CD4-positive, alpha-beta memory T cell (primary cell): ENCODE measurements around the gene TRH. TPM values are rescaled to one million over a fixed set of nuclear protein-coding genes. Genes with fewer than 3 reads are reported as not detected.

Source experiments
- CTCF ChIA-PET: fragments of 350-600 bp; sonication (Branson Sonifier 250); formaldehyde crosslinking; loops from one replicate; lab custom pipeline; 2021; ENCODE audit warnings: inconsistent platforms; ENCODE audit not compliant: partially characterized antibody; lab: Charles Lee
- POLR2A ChIA-PET: fragments of 350-600 bp; sonication (Branson Sonifier 250); formaldehyde crosslinking; loops from one replicate; lab custom pipeline; 2021; ENCODE audit not compliant: partially characterized antibody; lab: Charles Lee
- DNase-seq, 5 donors: peaks; one replicate each; pipeline versions ENCODE4 v3.0.0 to v3.0.0-alpha.2; 2020 to 2022; ENCODE audit warnings: mixed read lengths in 1 of 5
- H3K27ac ChIP-seq: one replicate; pipeline ENCODE4 v1.7.0; 2013; ENCODE audit warnings: low read depth, low read length
- H3K27me3 ChIP-seq: 2 replicates; pipeline ENCODE4 v1.7.0; 2013; ENCODE audit warnings: mild to moderate bottlenecking, low read length, moderate library complexity; ENCODE audit not compliant: insufficient read depth
- H3K36me3 ChIP-seq: 2 replicates; pipeline ENCODE4 v1.7.0; 2013; ENCODE audit warnings: mild to moderate bottlenecking, low read length, moderate library complexity; ENCODE audit not compliant: insufficient read depth
- H3K4me1 ChIP-seq: 2 replicates; pipeline ENCODE4 v1.7.0; 2013; ENCODE audit warnings: mild to moderate bottlenecking, low read length, moderate library complexity; ENCODE audit not compliant: insufficient read depth
- H3K4me3 ChIP-seq, 2 donors: one replicate each; pipeline ENCODE4 v1.7.0; 2013; ENCODE audit warnings: low read length in 2 of 2, mild to moderate bottlenecking in 1 of 2
- H3K9me3 ChIP-seq, 2 donors: one replicate each; pipeline ENCODE4 v1.7.0; 2013; ENCODE audit warnings: low read length in 2 of 2, control low read depth in 1 of 2; ENCODE audit not compliant: control insufficient read depth in 1 of 2
- H3K27ac Mint-ChIP-seq, 7 donors: one replicate each; pipeline ENCODE4 v1.8.0; 2020 to 2021; ENCODE audit warnings: mixed read lengths in 7 of 7, mild to moderate bottlenecking in 6 of 7, inconsistent platforms in 3 of 7, moderate library complexity in 3 of 7
- H3K27me3 Mint-ChIP-seq, 2 donors: one replicate each; pipeline ENCODE4 v1.8.0; 2020 to 2021; ENCODE audit warnings: mixed read lengths in 2 of 2
- H3K36me3 Mint-ChIP-seq, 2 donors: one replicate each; pipeline ENCODE4 v1.8.0; 2020 to 2021; ENCODE audit warnings: mixed read lengths in 2 of 2, inconsistent platforms in 1 of 2, mild to moderate bottlenecking in 1 of 2
- H3K4me1 Mint-ChIP-seq, 4 donors: one replicate each; pipeline ENCODE4 v1.8.0; 2020 to 2021; ENCODE audit warnings: mixed read lengths in 4 of 4, mild to moderate bottlenecking in 1 of 4
- H3K4me3 Mint-ChIP-seq, 8 donors: one replicate each; pipeline ENCODE4 v1.8.0; 2020 to 2021; ENCODE audit warnings: mixed read lengths in 8 of 8, mild to moderate bottlenecking in 7 of 8, moderate library complexity in 6 of 8, inconsistent platforms in 3 of 8
- H3K9me3 Mint-ChIP-seq, 8 donors: one replicate each; pipeline ENCODE4 v1.8.0; 2020 to 2021; ENCODE audit warnings: mixed read lengths in 8 of 8, mild to moderate bottlenecking in 5 of 8, inconsistent platforms in 3 of 8, moderate library complexity in 1 of 8
- intact Hi-C: fragments of 100-400 bp; cut with micrococcal nuclease; formaldehyde crosslinking; loops from one replicate; pipeline ENCODE4 v1.15.1; 2023
- polyA plus RNA-seq, 2 donors: library from polyadenylated mRNA; unstranded; fragments of 300-500 nt; fragmentation: Illumina TruSeq; gene quantifications; one replicate each; pipeline ENCODE4 v1.2.3, GENCODE V29; 2021
- total RNA-seq, 2 experiments: library from RNA; stranded (reverse); gene quantifications; one replicate each; pipeline ENCODE4 v1.2.3, GENCODE V29; 2021

The TRH gene
- total RNA-seq: not detected
- not detected for polyA plus RNA-seq

- no peaks in the 10 kb centered on the region for H3K9me3 ChIP-seq
- peaks cover 40 to 46% of the 10 kb centered on the region in 2 donors for H3K27me3 Mint-ChIP-seq
- peaks cover 8% of the 10 kb centered on the region for H3K4me1 ChIP-seq
- peak within 1 kb of the TSS in 1 of 2 donors; percentile 28 for H3K4me3 ChIP-seq
- DNase-seq: no peak
- no peaks in the 10 kb centered on the region for H3K9me3 Mint-ChIP-seq
- peak within 1 kb of the TSS; percentile 75 to 88 (median 82) for H3K4me3 Mint-ChIP-seq
- intact Hi-C loops: no loop called here
- H3K4me1 Mint-ChIP-seq: peaks cover 5 to 8% (median 6%) of the 10 kb centered on the region in 4 donors
- no peaks in the 10 kb centered on the region for H3K36me3 ChIP-seq
- CTCF ChIA-PET: no interaction called here
- peaks cover 8% of the 10 kb centered on the region for H3K27me3 ChIP-seq
- H3K27ac Mint-ChIP-seq: peak within 1 kb of the TSS in 1 of 7 donors; percentile 11
- no peak within 1 kb of the TSS for H3K27ac ChIP-seq
- no peaks in the 10 kb centered on the region for H3K36me3 Mint-ChIP-seq
- POLR2A ChIA-PET: no interaction called here
Measured at GRCh38 chr3:129974564-129974832, at the start of gene TRH. Gene TRH (plus strand): TSS chr3:129974720. CDS start chr3:129975817, 1,097 bp downstream.

- H3K36me3 Mint-ChIP-seq: peaks cover 4 to 14% of the 10 kb centered on the region in 2 donors
- H3K27me3 Mint-ChIP-seq: peaks cover 6 to 10% of the 10 kb centered on the region in 2 donors
- ChIA-PET CTCF (interaction anchor here (0.7 to 1.3 kb wide), 2 partner anchors 15 to 434 kb away, joined by 3 to 4 read pairs; no protein-coding TSS in a partner anchor), POLR2A (no interaction called here)
- DNase-seq: no peak
- intact Hi-C loops: no loop called here
- peaks cover 0 to 8% of the 10 kb centered on the region in 2 donors for H3K9me3 ChIP-seq
- H3K4me3 ChIP-seq: no peak overlapping the region
- no peak overlapping the region for H3K27ac Mint-ChIP-seq
- no peak overlapping the region for H3K27ac ChIP-seq
- H3K36me3 ChIP-seq: no peaks in the 10 kb centered on the region
- no peak overlapping the region for H3K4me3 Mint-ChIP-seq
- H3K4me1 Mint-ChIP-seq: no peaks in the 10 kb centered on the region
- no peaks in the 10 kb centered on the region for H3K4me1 ChIP-seq
- no peaks in the 10 kb centered on the region for H3K27me3 ChIP-seq
- peaks cover 3 to 57% (median 34%) of the 10 kb centered on the region in 8 donors for H3K9me3 Mint-ChIP-seq
Measured at GRCh38 chr3:129927072-129927471, 47.4 kb upstream of the TRH start.

- Histone ChIP-seq H3K9me3 (peaks cover 0 to 8% of the 10 kb centered on the region in 2 donors), H3K4me3 (no peak overlapping the region), H3K27ac (no peak overlapping the region), H3K27me3 (no peaks in the 10 kb centered on the region), H3K4me1 (no peaks in the 10 kb centered on the region), H3K36me3 (no peaks in the 10 kb centered on the region)
- H3K27me3 Mint-ChIP-seq: peaks cover 6 to 11% of the 10 kb centered on the region in 2 donors
- intact Hi-C loops: no loop called here
- H3K4me3 Mint-ChIP-seq: no peak overlapping the region
- no peak for DNase-seq
- no peak overlapping the region for H3K27ac Mint-ChIP-seq
- POLR2A ChIA-PET: interaction anchor here (0.6 kb wide), 1 partner anchor 272 kb away, joined by 4 read pairs; no protein-coding TSS in a partner anchor
- peaks cover 0 to 2% (median under 1%) of the 10 kb centered on the region in 4 donors for H3K4me1 Mint-ChIP-seq
- CTCF ChIA-PET: interaction anchor here (0.9 to 2.4 kb wide), 5 partner anchors 9 to 439 kb away, joined by 3 to 6 read pairs (median 3); no protein-coding TSS in a partner anchor
- H3K36me3 Mint-ChIP-seq: peaks cover 4 to 10% of the 10 kb centered on the region in 2 donors
- peaks cover 3 to 47% (median 28%) of the 10 kb centered on the region in 8 donors for H3K9me3 Mint-ChIP-seq
Measured at GRCh38 chr3:129929383-129929782, 45.1 kb upstream of the TRH start.

- Mint-ChIP-seq H3K27me3 (peaks cover 2 to 6% of the 10 kb centered on the region in 2 donors), H3K27ac (no peak overlapping the region), H3K36me3 (peaks cover 0 to 10% of the 10 kb centered on the region in 2 donors), H3K4me1 (peaks cover 9 to 20% (median 10%) of the 10 kb centered on the region in 4 donors), H3K4me3 (no peak overlapping the region), H3K9me3 (peaks cover 0 to 33% (median 18%) of the 10 kb centered on the region in 8 donors)
- Histone ChIP-seq H3K4me1 (no peaks in the 10 kb centered on the region), H3K4me3 (no peak overlapping the region), H3K27me3 (no peaks in the 10 kb centered on the region), H3K9me3 (peaks cover 0 to 8% of the 10 kb centered on the region in 2 donors), H3K27ac (no peak overlapping the region), H3K36me3 (no peaks in the 10 kb centered on the region)
- no peak for DNase-seq
- ChIA-PET CTCF (interaction anchor here (0.7 to 3.0 kb wide), 10 partner anchors 11 to 556 kb away, joined by 3 to 22 read pairs (median 4); no protein-coding TSS in a partner anchor), POLR2A (no interaction called here)
- intact Hi-C loops: no loop called here
Measured at GRCh38 chr3:129933471-129933870, 41.0 kb upstream of the TRH start.

- Histone ChIP-seq H3K9me3 (peaks cover 0 to 3% of the 10 kb centered on the region in 2 donors), H3K4me1 (no peaks in the 10 kb centered on the region), H3K27me3 (no peaks in the 10 kb centered on the region), H3K4me3 (no peak overlapping the region), H3K27ac (no peak overlapping the region), H3K36me3 (no peaks in the 10 kb centered on the region)
- intact Hi-C loops: loop anchor here (1.0 to 2.0 kb wide), 6 partner anchors 105 to 552 kb away; no protein-coding TSS in a partner anchor
- peaks cover 0 to 8% of the 10 kb centered on the region in 2 donors for H3K36me3 Mint-ChIP-seq
- peaks cover 9 to 20% (median 10%) of the 10 kb centered on the region in 4 donors for H3K4me1 Mint-ChIP-seq
- H3K27me3 Mint-ChIP-seq: peaks cover 2 to 5% of the 10 kb centered on the region in 2 donors
- peak in 4 of 5 donors; percentile 16 to 27 (median 24) for DNase-seq
- ChIA-PET CTCF (interaction anchor here (0.7 to 3.0 kb wide), 14 partner anchors 8 to 557 kb away, joined by 3 to 22 read pairs (median 4); no protein-coding TSS in a partner anchor), POLR2A (no interaction called here)
- peak overlapping the region in 1 of 7 donors; percentile 20 for H3K27ac Mint-ChIP-seq
- H3K9me3 Mint-ChIP-seq: peaks cover 0 to 22% (median 15%) of the 10 kb centered on the region in 8 donors
- peak overlapping the region in 5 of 8 donors; percentile 18 to 50 (median 22) for H3K4me3 Mint-ChIP-seq
Measured at GRCh38 chr3:129934234-129935123, 40.0 kb upstream of the TRH start.

GRCh38 chr3:129936757-129937156, 37.8 kb upstream of the TRH start:
- H3K36me3 Mint-ChIP-seq: no peaks in the 10 kb centered on the region
- H3K9me3 Mint-ChIP-seq: no peaks in the 10 kb centered on the region

More at GRCh38 chr3:129936757-129937156, 37.8 kb upstream of the TRH start:
- Histone ChIP-seq H3K4me3 (peak overlapping the region; percentile 3 to 36), H3K27me3 (no peaks in the 10 kb centered on the region), H3K27ac (no peak overlapping the region), H3K4me1 (no peaks in the 10 kb centered on the region), H3K9me3 (no peaks in the 10 kb centered on the region), H3K36me3 (no peaks in the 10 kb centered on the region)
- Mint-ChIP-seq H3K27me3 (peaks cover 2% of the 10 kb centered on the region in 2 donors), H3K27ac (peak overlapping the region in 5 of 7 donors; percentile 12 to 85 (median 62)), H3K4me1 (peaks cover 9 to 20% (median 10%) of the 10 kb centered on the region in 4 donors), H3K4me3 (peak overlapping the region; percentile 71 to 88 (median 84))
- intact Hi-C loops: loop anchor here (1.0 kb wide), 1 partner anchor 43 kb away; the partner anchor contains the start of gene TMCC1
- ChIA-PET POLR2A (no interaction called here), CTCF (interaction anchor here (1.7 kb wide), 1 partner anchor 447 kb away, joined by 5 read pairs; no protein-coding TSS in a partner anchor)
- DNase-seq: peak; percentile 37 to 59 (median 52)
